Adrenal gland (tissue), 12 donors: ENCODE results near the gene ERBB4. TPM values are rescaled to one million over a fixed set of nuclear protein-coding genes. Genes with fewer than 3 reads are reported as not detected.
"Not testable (repeated sequence)": the region's sequence is repeated elsewhere in the genome, so short reads cannot be mapped to it uniquely, and the experiment has no call there.

ENCODE experiments used
- DNase-seq, 7 donors: peaks; one replicate each; pipeline ENCODE4 v3.0.0-alpha.2; 2019 to 2020
- H3K27ac ChIP-seq, 5 donors: fragments of 200-600 bp; sonication (generic) in 4 of 5; 1 replicate in 3 of 5; 2 replicates in 2 of 5; pipeline versions ENCODE4 v1.5.1 to v1.8.0; 2016 to 2020; ENCODE audit warnings: mild to moderate bottlenecking in 1 of 5
- H3K27me3 ChIP-seq: fragments of 200-600 bp; 2 replicates; pipeline ENCODE4 v1.8.0; 2021
- H3K36me3 ChIP-seq, 2 donors: fragments of 200-600 bp; replicated peaks in 1 of 2; 1 replicate in 1 of 2; 2 replicates in 1 of 2; pipeline versions ENCODE4 v1.5.1 to v1.8.0; 2018 to 2022
- H3K4me1 ChIP-seq, 2 donors: fragments of 200-600 bp; replicated peaks in 1 of 2; 1 replicate in 1 of 2; 2 replicates in 1 of 2; pipeline versions ENCODE4 v1.5.1 to v1.8.0; 2018 to 2021
- H3K4me3 ChIP-seq, 4 donors: fragments of 200-600 bp; sonication (generic) in 3 of 4; one replicate each; pipeline ENCODE4 v1.5.1; 2016 to 2018
- H3K9me3 ChIP-seq, 3 donors: fragments of 200-600 bp; sonication (generic) in 1 of 3; replicated peaks in 1 of 3; 1 replicate in 2 of 3; 2 replicates in 1 of 3; pipeline versions ENCODE4 v1.5.1 to v1.8.0; 2016 to 2021
- POLR2A ChIP-seq, 2 donors: fragments of 450-650 bp; IDR thresholded peaks; one replicate each; pipeline ENCODE4 v1.6.1; 2017; ENCODE audit warnings: antibody characterized with exemption in 2 of 2, mild to moderate bottlenecking in 2 of 2, moderate library complexity in 1 of 2
- WGBS, 4 donors: extraction: QIAGEN DNeasy Blood & Tissue Kit in 2 of 4; methylation state at CpG; one replicate each; pipeline versions ENCODE4 v1.1.5 to v1.1.7; 2013 to 2017; 5-methylcytosine and 5-hydroxymethylcytosine counted together
- intact Hi-C, 2 donors: fragments of 100-400 bp; cut with DNase I; formaldehyde crosslinking; loops; one replicate each; pipeline versions ENCODE4 v1.14.1 to v1.15.0; 2022 to 2023
- polyA plus RNA-seq, 3 donors: library from polyadenylated mRNA; stranded (reverse); fragments of 200-250 nt in 2 of 3; fragments of 350-450 nt in 1 of 3; fragmentation: Illumina TruSeq in 1 of 3; extraction: RNeasy Lipid Tissue Mini Kit (QIAGEN cat#74804) in 1 of 3; gene quantifications; one replicate each; pipeline ENCODE4 v1.2.3, GENCODE V29; 2013 to 2014
- total RNA-seq, 9 donors: library from RNA; depleted of rRNA in 4 of 9; stranded (reverse); fragments of >200 nt in 4 of 9; fragments of 120-200 nt in 1 of 9; fragmentation: NEBNext Ultra II Directional in 1 of 9; extraction: Animal tissue kit (Norgen Biotek cat#: 25700) in 1 of 9; gene quantifications; one replicate each; pipeline versions ENCODE4 v1.1.0 to v1.2.4, GENCODE V29; 2013 to 2023
- TF ChIP-seq, protein P1 (sequence below), 6 experiments: fragments of 450-650 bp in 4 of 6; fragments of 200-600 bp in 2 of 6; sonication (generic) in 1 of 6; IDR thresholded peaks; 1 replicate in 5 of 6; 2 replicates in 1 of 6; pipeline versions ENCODE4 v1.5.1 to v1.8.0; 2016 to 2021; ENCODE audit warnings: antibody characterized with exemption in 6 of 6, mild to moderate bottlenecking in 2 of 6, moderate library complexity in 1 of 6
- donor health status: healthy with polysubstance abuse.
- donor health status: Bipolar disorder and iron deficiency.
- donor health status: DM: yes; HTN: yes; CAD: no.
- donor health status: DM: no; HTN: no; CAD: no.
- donor health status: DM: no; HTN: no; CAD: no.
- donor health status: DM: yes; HTN: yes; CAD: no.

The ERBB4 gene
- total and polyA plus RNA-seq, 12 donors = 0.06 to 2.9 (median 0.49) TPM

DNA sequence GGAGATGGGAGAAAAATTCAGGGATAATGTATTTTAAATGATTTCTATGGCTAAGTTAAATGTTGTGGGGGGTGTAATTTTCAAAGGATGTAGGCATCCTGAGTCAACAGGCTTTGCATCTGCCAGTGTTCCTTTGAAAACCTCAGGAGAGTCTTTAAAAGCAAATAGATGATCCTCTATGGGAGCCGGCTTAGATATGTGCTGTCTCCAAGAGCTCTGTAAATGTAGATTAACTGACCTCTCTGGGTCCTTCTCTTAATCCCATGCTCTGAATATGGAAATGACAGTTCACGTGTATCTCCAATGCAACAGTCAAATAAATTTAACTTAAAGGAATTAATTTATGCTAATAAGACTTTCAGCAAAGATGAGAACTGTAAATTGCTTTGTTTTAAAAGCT, 292.7 kb downstream of the ERBB4 start:
- Histone ChIP-seq H3K4me1 (no peaks in the 10 kb centered on the region), H3K27me3 (no peaks in the 10 kb centered on the region), H3K36me3 (no peaks in the 10 kb centered on the region), H3K4me3 (no peak overlapping the region), H3K9me3 (no peaks in the 10 kb centered on the region), H3K27ac (no peak overlapping the region)
- no peak for DNase-seq
- WGBS, 4 donors = 59 to 73% (median 67%) methylated on average over 2 of the region's 2 CpGs
- TF ChIP-seq POLR2A (IDR thresholded peaks at IDR 0.05) = no peak
- TF ChIP-seq, protein P1, sequence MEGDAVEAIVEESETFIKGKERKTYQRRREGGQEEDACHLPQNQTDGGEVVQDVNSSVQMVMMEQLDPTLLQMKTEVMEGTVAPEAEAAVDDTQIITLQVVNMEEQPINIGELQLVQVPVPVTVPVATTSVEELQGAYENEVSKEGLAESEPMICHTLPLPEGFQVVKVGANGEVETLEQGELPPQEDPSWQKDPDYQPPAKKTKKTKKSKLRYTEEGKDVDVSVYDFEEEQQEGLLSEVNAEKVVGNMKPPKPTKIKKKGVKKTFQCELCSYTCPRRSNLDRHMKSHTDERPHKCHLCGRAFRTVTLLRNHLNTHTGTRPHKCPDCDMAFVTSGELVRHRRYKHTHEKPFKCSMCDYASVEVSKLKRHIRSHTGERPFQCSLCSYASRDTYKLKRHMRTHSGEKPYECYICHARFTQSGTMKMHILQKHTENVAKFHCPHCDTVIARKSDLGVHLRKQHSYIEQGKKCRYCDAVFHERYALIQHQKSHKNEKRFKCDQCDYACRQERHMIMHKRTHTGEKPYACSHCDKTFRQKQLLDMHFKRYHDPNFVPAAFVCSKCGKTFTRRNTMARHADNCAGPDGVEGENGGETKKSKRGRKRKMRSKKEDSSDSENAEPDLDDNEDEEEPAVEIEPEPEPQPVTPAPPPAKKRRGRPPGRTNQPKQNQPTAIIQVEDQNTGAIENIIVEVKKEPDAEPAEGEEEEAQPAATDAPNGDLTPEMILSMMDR (IDR thresholded peaks at IDR 0.05) = no peak
- intact Hi-C loops = no loop called here

DNA sequence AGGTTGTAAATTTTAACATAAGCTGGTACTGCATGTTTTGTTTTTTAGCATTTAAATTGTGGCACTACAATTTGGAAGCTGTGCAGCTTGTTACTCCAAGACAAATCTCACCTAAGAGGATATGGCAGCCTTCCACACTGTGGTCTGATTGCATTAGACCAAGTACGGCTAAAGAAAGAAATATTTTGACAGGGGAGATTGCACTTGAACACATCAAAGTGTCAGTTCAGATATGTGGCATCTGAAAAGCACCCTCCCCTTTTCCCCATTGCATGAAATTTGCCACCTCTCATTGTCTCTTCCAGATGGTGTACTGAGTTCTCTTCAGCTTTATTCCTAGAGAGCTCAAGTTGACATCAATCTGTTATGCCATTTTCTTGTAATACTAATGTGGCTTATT, 295.9 kb downstream of the ERBB4 start:
- DNase-seq = no peak
- Histone ChIP-seq H3K36me3 (no peaks in the 10 kb centered on the region), H3K4me1 (no peaks in the 10 kb centered on the region), H3K27me3 (peaks cover 4% of the 10 kb centered on the region), H3K4me3 (no peak overlapping the region), H3K27ac (no peak overlapping the region), H3K9me3 (no peaks in the 10 kb centered on the region)
- intact Hi-C loops = no loop called here
- 18 to 60% (median 31%) methylated on average over 1 of the region's 1 CpG for WGBS, 4 donors
- no peak for TF ChIP-seq POLR2A (IDR thresholded peaks at IDR 0.05)
- TF ChIP-seq, protein P1 (IDR thresholded peaks at IDR 0.05) = no peak

DNA sequence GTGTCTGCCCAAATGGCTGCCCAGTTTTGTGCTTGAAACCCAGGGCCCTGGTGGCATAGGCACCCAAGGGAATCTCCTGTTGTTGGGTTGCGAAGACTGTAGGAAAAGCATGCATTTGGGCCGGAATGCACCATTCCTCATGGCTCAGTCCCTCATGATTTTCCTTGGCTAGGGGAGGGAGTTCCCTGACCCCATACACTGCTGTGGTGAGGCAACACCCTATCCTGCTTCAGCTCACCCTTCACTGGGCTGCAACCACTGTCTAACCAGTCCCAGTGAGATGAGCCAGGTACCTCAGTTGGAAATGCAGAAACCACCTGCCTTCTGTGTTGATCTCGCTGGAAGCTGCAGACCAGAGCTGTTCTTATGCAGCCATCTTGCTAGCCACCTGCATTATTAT, 300.4 kb downstream of the ERBB4 start:
- intact Hi-C loops, H3K4me3 ChIP-seq, H3K27me3 ChIP-seq, H3K4me1 ChIP-seq, DNase-seq, H3K9me3 ChIP-seq, H3K36me3 ChIP-seq, H3K27ac ChIP-seq: not testable (repeated sequence)
- 69 to 87% (median 76%) methylated on average over 3 of the region's 3 CpGs for WGBS, 4 donors

DNA sequence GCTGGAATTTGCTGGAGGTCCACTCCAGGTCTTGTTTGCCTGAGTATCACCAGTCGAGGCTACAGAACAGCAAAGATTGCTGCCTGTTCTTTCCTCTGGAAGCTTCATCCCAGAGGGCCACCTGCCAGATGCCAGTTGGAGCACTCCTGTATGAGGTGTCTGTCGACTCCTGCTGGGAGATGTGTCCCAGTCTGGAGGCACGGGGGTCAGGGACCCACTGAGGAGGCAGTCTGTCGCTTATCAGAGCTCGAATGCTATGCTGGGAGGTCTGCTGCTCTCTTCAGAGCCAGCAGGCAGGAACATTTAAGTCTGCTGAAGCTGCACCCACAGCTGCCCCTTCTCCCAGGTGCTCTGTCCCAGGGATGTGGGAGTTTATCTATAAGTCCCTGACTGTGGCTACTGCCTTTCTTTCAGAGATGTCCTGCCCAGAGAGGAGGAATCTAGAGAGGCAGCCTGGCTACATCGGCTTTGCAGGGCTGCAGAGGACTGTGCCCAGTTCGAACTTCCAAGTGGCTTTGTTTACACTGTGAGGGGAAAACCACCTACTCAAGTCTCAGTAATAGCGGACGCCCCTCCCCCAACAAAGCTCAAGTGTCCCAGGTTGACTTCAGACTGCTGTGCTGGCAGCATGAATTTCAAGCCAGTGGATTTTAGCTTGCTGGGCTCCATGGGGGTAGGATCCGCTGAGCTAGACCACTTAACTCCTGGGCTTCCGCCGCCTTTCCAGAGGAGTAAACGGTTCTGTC, 301.1 kb downstream of the ERBB4 start:
- 33 to 44% (median 41%) methylated on average over 1 to 13 of the region's 13 CpGs for WGBS, 4 donors

More for the DNA sequence above, 301.1 kb downstream of the ERBB4 start:
- TF ChIP-seq, protein P1 (IDR thresholded peaks at IDR 0.05) = no peak
- no peak for TF ChIP-seq POLR2A (IDR thresholded peaks at IDR 0.05)
- Histone ChIP-seq H3K9me3 (no peaks in the 10 kb centered on the region), H3K27ac (no peak overlapping the region), H3K4me1 (no peaks in the 10 kb centered on the region), H3K4me3 (no peak overlapping the region), H3K36me3 (no peaks in the 10 kb centered on the region), H3K27me3 (peaks cover 4% of the 10 kb centered on the region)
- DNase-seq = no peak
- intact Hi-C loops = no loop called here
